ENCODE results near the gene RCN1.
"Not testable (repeated sequence)": the region's sequence is repeated elsewhere in the genome, so short reads cannot be mapped to it uniquely, and the experiment has no call there.

The RCN1 gene

GRCh38 chr11:32059686-32060462 is 31.0 kb upstream of the RCN1 start:
- ATAC-seq (ENCODE audit: insufficient read depth, low read depth) (no peak), DNase-seq (no peak)
- Histone ChIP-seq H3K9me3 (ENCODE audit: insufficient read depth, low read length, severe bottlenecking) (no peaks in the 10 kb centered on the region), H4K20me1 (ENCODE audit: insufficient read depth, low read length) (no peaks in the 10 kb centered on the region), H3K4me2 (ENCODE audit: insufficient read depth, low read length) (no peak overlapping the region), H2AFZ (ENCODE audit: low read depth, low read length) (no peak overlapping the region), H3K36me3 (ENCODE audit: insufficient read depth, low read length) (no peaks in the 10 kb centered on the region), H3K27ac (ENCODE audit: low read length) (no peak overlapping the region), H3K9ac (ENCODE audit: low read depth, low read length) (no peak overlapping the region), H3K27me3 (ENCODE audit: insufficient read depth, low read length, poor library complexity) (peaks cover 14% of the 10 kb centered on the region), H3K4me3 (ENCODE audit: low read depth in 1 of 2, low read length in 2 of 2) (no peak overlapping the region), H3K79me2 (ENCODE audit: insufficient read depth, low read length) (no peaks in the 10 kb centered on the region), H3K4me1 (ENCODE audit: insufficient read depth, low read length) (no peaks in the 10 kb centered on the region)
- TF ChIP-seq CTCF (IDR thresholded peaks at IDR 0.05; ENCODE audit: borderline replicate concordance, extremely low read depth, low read length, poor library complexity, severe bottlenecking) (no peak), EZH2 (IDR thresholded peaks at IDR 0.05; ENCODE audit: borderline replicate concordance, low read depth, low read length, severe bottlenecking) (no peak)

- Histone ChIP-seq H3K27ac (ENCODE audit: low read length) (no peak overlapping the region), H3K36me3 (ENCODE audit: insufficient read depth, low read length) (no peaks in the 10 kb centered on the region), H3K9ac (ENCODE audit: low read depth, low read length) (no peak overlapping the region), H2AFZ (ENCODE audit: low read depth, low read length) (no peak overlapping the region), H3K4me1 (ENCODE audit: insufficient read depth, low read length) (no peaks in the 10 kb centered on the region), H4K20me1 (ENCODE audit: insufficient read depth, low read length) (no peaks in the 10 kb centered on the region), H3K4me3 (ENCODE audit: low read depth in 1 of 2, low read length in 2 of 2) (no peak overlapping the region), H3K79me2 (ENCODE audit: insufficient read depth, low read length) (no peaks in the 10 kb centered on the region), H3K27me3 (ENCODE audit: insufficient read depth, low read length, poor library complexity) (peaks cover 19% of the 10 kb centered on the region), H3K9me3 (ENCODE audit: insufficient read depth, low read length, severe bottlenecking) (no peaks in the 10 kb centered on the region), H3K4me2 (ENCODE audit: insufficient read depth, low read length) (no peak overlapping the region)
- no peak for DNase-seq
- no peak for ATAC-seq (ENCODE audit: insufficient read depth, low read depth)
- TF ChIP-seq EZH2 (IDR thresholded peaks at IDR 0.05; ENCODE audit: borderline replicate concordance, low read depth, low read length, severe bottlenecking): no peak
- no peak for TF ChIP-seq CTCF (IDR thresholded peaks at IDR 0.05; ENCODE audit: borderline replicate concordance, extremely low read depth, low read length, poor library complexity, severe bottlenecking)
These were observed 28.3 kb upstream of the RCN1 start for GRCh38 chr11:32062540-32062939.

GRCh38 chr11:32063031-32063430 is 27.8 kb upstream of the RCN1 start:
- DNase-seq; H3K9ac ChIP-seq (ENCODE audit: low read depth, low read length); H3K4me1 ChIP-seq (ENCODE audit: insufficient read depth, low read length); H3K4me2 ChIP-seq (ENCODE audit: insufficient read depth, low read length); H3K36me3 ChIP-seq (ENCODE audit: insufficient read depth, low read length); H2AFZ ChIP-seq (ENCODE audit: low read depth, low read length); H3K9me3 ChIP-seq (ENCODE audit: insufficient read depth, low read length, severe bottlenecking); H4K20me1 ChIP-seq (ENCODE audit: insufficient read depth, low read length); H3K27ac ChIP-seq (ENCODE audit: low read length); H3K4me3 ChIP-seq (ENCODE audit: low read depth in 1 of 2, low read length in 2 of 2); H3K79me2 ChIP-seq (ENCODE audit: insufficient read depth, low read length); ATAC-seq (ENCODE audit: insufficient read depth, low read depth): not testable (repeated sequence)
- peaks cover 23% of the 10 kb centered on the region for H3K27me3 ChIP-seq (ENCODE audit: insufficient read depth, low read length, poor library complexity)

GRCh38 chr11:32065865-32066629 is 24.8 kb upstream of the RCN1 start:
- no peak overlapping the region for H2AFZ ChIP-seq (ENCODE audit: low read depth, low read length)
- no peak overlapping the region for H3K4me3 ChIP-seq (ENCODE audit: low read depth in 1 of 2, low read length in 2 of 2)
- no peak overlapping the region for H3K4me2 ChIP-seq (ENCODE audit: insufficient read depth, low read length)
- no peaks in the 10 kb centered on the region for H3K79me2 ChIP-seq (ENCODE audit: insufficient read depth, low read length)
- H3K9me3 ChIP-seq (ENCODE audit: insufficient read depth, low read length, severe bottlenecking): no peaks in the 10 kb centered on the region
- no peaks in the 10 kb centered on the region for H3K36me3 ChIP-seq (ENCODE audit: insufficient read depth, low read length)
- H3K4me1 ChIP-seq (ENCODE audit: insufficient read depth, low read length): no peaks in the 10 kb centered on the region
- H4K20me1 ChIP-seq (ENCODE audit: insufficient read depth, low read length): no peaks in the 10 kb centered on the region
- TF ChIP-seq EZH2 (IDR thresholded peaks at IDR 0.05; ENCODE audit: borderline replicate concordance, low read depth, low read length, severe bottlenecking) (no peak), CTCF (IDR thresholded peaks at IDR 0.05; ENCODE audit: borderline replicate concordance, extremely low read depth, low read length, poor library complexity, severe bottlenecking) (no peak)
- DNase-seq (no peak), ATAC-seq (ENCODE audit: insufficient read depth, low read depth) (no peak)
- no peak overlapping the region for H3K27ac ChIP-seq (ENCODE audit: low read length)
- peaks cover 25% of the 10 kb centered on the region for H3K27me3 ChIP-seq (ENCODE audit: insufficient read depth, low read length, poor library complexity)
- H3K9ac ChIP-seq (ENCODE audit: low read depth, low read length): no peak overlapping the region

Measured in DND-41 (cell line).